ENCODE results near the gene C1GALT1.

Gene C1GALT1

GRCh38 chr7:7254908-7255307 lies 72.6 kb downstream of the C1GALT1 start:
- H3K9me3 ChIP-seq (ENCODE audit: control insufficient read depth, insufficient read depth, low read length): no peaks in the 10 kb centered on the region
- no peaks in the 10 kb centered on the region for H3K4me1 ChIP-seq (ENCODE audit: control insufficient read depth, insufficient read depth, low read length)
- no CpG with 5 or more reads among the region's 5 CpGs for WGBS (ENCODE audit: insufficient coverage, insufficient read length)
- no peaks in the 10 kb centered on the region for H3K27me3 ChIP-seq (ENCODE audit: control insufficient read depth, insufficient read depth, low read length)
- no peaks in the 10 kb centered on the region; the same call in 1 of the 2 replicates for H3K36me3 ChIP-seq (ENCODE audit: control insufficient read depth, insufficient read depth, low read length)
- H3K27ac ChIP-seq (ENCODE audit: low read length): no peak overlapping the region
- DNase-seq (ENCODE audit: low read depth, low spot score): no peak
- H3K4me3 ChIP-seq (ENCODE audit: low read length): no peak overlapping the region

- no peaks in the 10 kb centered on the region; the same call in 1 of the 2 replicates for H3K36me3 ChIP-seq (ENCODE audit: control insufficient read depth, insufficient read depth, low read length)
- no peak for DNase-seq (ENCODE audit: low read depth, low spot score)
- no peaks in the 10 kb centered on the region for H3K9me3 ChIP-seq (ENCODE audit: control insufficient read depth, insufficient read depth, low read length)
- H3K27ac ChIP-seq (ENCODE audit: low read length): no peak overlapping the region
- H3K4me1 ChIP-seq (ENCODE audit: control insufficient read depth, insufficient read depth, low read length): no peaks in the 10 kb centered on the region
- WGBS (ENCODE audit: insufficient coverage, insufficient read length): no CpG with 5 or more reads among the region's 6 CpGs
- no peaks in the 10 kb centered on the region for H3K27me3 ChIP-seq (ENCODE audit: control insufficient read depth, insufficient read depth, low read length)
- no peak overlapping the region for H3K4me3 ChIP-seq (ENCODE audit: low read length)
Observed at GRCh38 chr7:7256731-7257274, 74.5 kb downstream of the C1GALT1 start.

- WGBS (ENCODE audit: insufficient coverage, insufficient read length): no CpG with 5 or more reads among the region's 7 CpGs
- H3K27ac ChIP-seq (ENCODE audit: low read length): no peak overlapping the region
- no peak overlapping the region for H3K4me3 ChIP-seq (ENCODE audit: low read length)
- no peaks in the 10 kb centered on the region for H3K9me3 ChIP-seq (ENCODE audit: control insufficient read depth, insufficient read depth, low read length)
- no peaks in the 10 kb centered on the region for H3K4me1 ChIP-seq (ENCODE audit: control insufficient read depth, insufficient read depth, low read length)
- no peaks in the 10 kb centered on the region; the same call in 1 of the 2 replicates for H3K36me3 ChIP-seq (ENCODE audit: control insufficient read depth, insufficient read depth, low read length)
- no peaks in the 10 kb centered on the region for H3K27me3 ChIP-seq (ENCODE audit: control insufficient read depth, insufficient read depth, low read length)
- no peak for DNase-seq (ENCODE audit: low read depth, low spot score)
Observed at GRCh38 chr7:7257899-7258692, 75.8 kb downstream of the C1GALT1 start.

- H3K4me1 ChIP-seq (ENCODE audit: control insufficient read depth, insufficient read depth, low read length): 0 out of 2 replicates have a peak, but pooled peaks cover 1% of the 10 kb centered on the region
- DNase-seq (ENCODE audit: low read depth, low spot score): no peak
Observed at GRCh38 chr7:7261863-7262262, 79.5 kb downstream of the C1GALT1 start.

GRCh38 chr7:7263297-7264230 lies 81.2 kb downstream of the C1GALT1 start:
- DNase-seq (ENCODE audit: low read depth, low spot score): no peak
- no peaks in the 10 kb centered on the region for H3K36me3 ChIP-seq (ENCODE audit: control insufficient read depth, insufficient read depth, low read length)
- no peak overlapping the region for H3K4me3 ChIP-seq (ENCODE audit: low read length)
- no peak overlapping the region for H3K27ac ChIP-seq (ENCODE audit: low read length)
- H3K9me3 ChIP-seq (ENCODE audit: control insufficient read depth, insufficient read depth, low read length): no peaks in the 10 kb centered on the region
- H3K4me1 ChIP-seq (ENCODE audit: control insufficient read depth, insufficient read depth, low read length): 0 out of 2 replicates have a peak, but pooled peaks cover 1% of the 10 kb centered on the region
- H3K27me3 ChIP-seq (ENCODE audit: control insufficient read depth, insufficient read depth, low read length): no peaks in the 10 kb centered on the region
- no CpG with 5 or more reads among the region's 5 CpGs for WGBS (ENCODE audit: insufficient coverage, insufficient read length)

More at GRCh38 chr7:7261863-7262262, 79.5 kb downstream of the C1GALT1 start:
- Histone ChIP-seq H3K36me3 (ENCODE audit: control insufficient read depth, insufficient read depth, low read length) (no peaks in the 10 kb centered on the region; the same call in 1 of the 2 replicates), H3K9me3 (ENCODE audit: control insufficient read depth, insufficient read depth, low read length) (no peaks in the 10 kb centered on the region), H3K4me3 (ENCODE audit: low read length) (no peak overlapping the region), H3K27ac (ENCODE audit: low read length) (no peak overlapping the region), H3K27me3 (ENCODE audit: control insufficient read depth, insufficient read depth, low read length) (no peaks in the 10 kb centered on the region)

GRCh38 chr7:7264306-7265040 lies 82.1 kb downstream of the C1GALT1 start:
- no CpG with 5 or more reads among the region's 9 CpGs for WGBS (ENCODE audit: insufficient coverage, insufficient read length)
- DNase-seq (ENCODE audit: low read depth, low spot score): no peak
- no peaks in the 10 kb centered on the region for H3K27me3 ChIP-seq (ENCODE audit: control insufficient read depth, insufficient read depth, low read length)
- no peaks in the 10 kb centered on the region for H3K36me3 ChIP-seq (ENCODE audit: control insufficient read depth, insufficient read depth, low read length)
- H3K9me3 ChIP-seq (ENCODE audit: control insufficient read depth, insufficient read depth, low read length): no peaks in the 10 kb centered on the region
- no peak overlapping the region for H3K4me3 ChIP-seq (ENCODE audit: low read length)
- H3K4me1 ChIP-seq (ENCODE audit: control insufficient read depth, insufficient read depth, low read length): 0 out of 2 replicates have a peak, but pooled peaks cover 1% of the 10 kb centered on the region
- H3K27ac ChIP-seq (ENCODE audit: low read length): no peak overlapping the region

GRCh38 chr7:7265081-7266075 lies 83.0 kb downstream of the C1GALT1 start:
- Histone ChIP-seq H3K36me3 (ENCODE audit: control insufficient read depth, insufficient read depth, low read length) (no peaks in the 10 kb centered on the region), H3K27ac (ENCODE audit: low read length) (no peak overlapping the region), H3K4me1 (ENCODE audit: control insufficient read depth, insufficient read depth, low read length) (0 out of 2 replicates have a peak, but pooled peaks cover 1% of the 10 kb centered on the region), H3K4me3 (ENCODE audit: low read length) (no peak overlapping the region), H3K27me3 (ENCODE audit: control insufficient read depth, insufficient read depth, low read length) (no peaks in the 10 kb centered on the region), H3K9me3 (ENCODE audit: control insufficient read depth, insufficient read depth, low read length) (no peaks in the 10 kb centered on the region)
- DNase-seq (ENCODE audit: low read depth, low spot score): no peak
- WGBS (ENCODE audit: insufficient coverage, insufficient read length): no CpG with 5 or more reads among the region's 8 CpGs

GRCh38 chr7:7266257-7266881 lies 84.0 kb downstream of the C1GALT1 start:
- H3K4me3 ChIP-seq (ENCODE audit: low read length): no peak overlapping the region
- no CpG with 5 or more reads among the region's 6 CpGs for WGBS (ENCODE audit: insufficient coverage, insufficient read length)
- H3K27me3 ChIP-seq (ENCODE audit: control insufficient read depth, insufficient read depth, low read length): no peaks in the 10 kb centered on the region
- H3K9me3 ChIP-seq (ENCODE audit: control insufficient read depth, insufficient read depth, low read length): no peaks in the 10 kb centered on the region
- 0 out of 2 replicates have a peak, but pooled peaks cover 1% of the 10 kb centered on the region for H3K4me1 ChIP-seq (ENCODE audit: control insufficient read depth, insufficient read depth, low read length)
- no peak overlapping the region for H3K27ac ChIP-seq (ENCODE audit: low read length)
- DNase-seq (ENCODE audit: low read depth, low spot score): no peak
- H3K36me3 ChIP-seq (ENCODE audit: control insufficient read depth, insufficient read depth, low read length): no peaks in the 10 kb centered on the region

Data from iPS DF 6.9 (cell line).